H9 (cell line): Measurements from ENCODE around the gene ARMH3. TPM values are rescaled to one million over a fixed set of nuclear protein-coding genes. Genes with fewer than 3 reads are reported as not detected.

ENCODE experiments used
- DNase-seq: peaks from one replicate; pipeline ENCODE4 v3.0.0-alpha.2; 2017
- H2AFZ ChIP-seq: one replicate; pipeline ENCODE4 v1.6.1; 2013; ENCODE audit warnings: mild to moderate bottlenecking, low read length, control low read depth, moderate library complexity
- H2AK5ac ChIP-seq: 2 replicates; pipeline ENCODE4 v1.6.1; 2013; ENCODE audit warnings: low read length, control low read depth, mixed read lengths; ENCODE audit not compliant: insufficient read length
- H2BK120ac ChIP-seq: one replicate; pipeline ENCODE4 v1.6.1; 2013; ENCODE audit warnings: low read depth, mild to moderate bottlenecking, low read length, control low read depth, inconsistent platforms; ENCODE audit not compliant: poor library complexity, severe bottlenecking
- H2BK12ac ChIP-seq: 2 replicates; pipeline ENCODE4 v1.6.1; 2013; ENCODE audit warnings: low read length, control low read depth, mixed read lengths, low read depth; ENCODE audit not compliant: insufficient read length
- H2BK15ac ChIP-seq: 2 replicates; pipeline ENCODE4 v1.6.1; 2013; ENCODE audit warnings: low read depth, low read length, control low read depth
- H2BK20ac ChIP-seq: one replicate; pipeline ENCODE4 v1.6.1; 2013; ENCODE audit warnings: low read depth, mild to moderate bottlenecking, low read length, control low read depth, inconsistent platforms; ENCODE audit not compliant: poor library complexity, severe bottlenecking
- H2BK5ac ChIP-seq: 2 replicates; pipeline ENCODE4 v1.6.1; 2013; ENCODE audit warnings: low read length, control low read depth, mixed read lengths; ENCODE audit not compliant: insufficient read length
- H3K14ac ChIP-seq: 2 replicates; pipeline ENCODE4 v1.6.1; 2013; ENCODE audit warnings: low read length, control low read depth; ENCODE audit not compliant: insufficient read depth
- H3K18ac ChIP-seq: 2 replicates; pipeline ENCODE4 v1.6.1; 2013; ENCODE audit warnings: low read depth, mild to moderate bottlenecking, mixed read lengths, low read length, control low read depth; ENCODE audit not compliant: insufficient read length
- H3K23ac ChIP-seq: 2 replicates; pipeline ENCODE4 v1.6.1; 2013; ENCODE audit warnings: low read length, control low read depth, mixed read lengths, low read depth; ENCODE audit not compliant: insufficient read length
- H3K23me2 ChIP-seq: 2 replicates; pipeline ENCODE4 v1.6.1; 2013; ENCODE audit warnings: low read depth, mild to moderate bottlenecking, mixed read lengths, low read length, control low read depth; ENCODE audit not compliant: insufficient read length, poor library complexity, severe bottlenecking
- H3K27ac ChIP-seq: 2 replicates; pipeline ENCODE4 v1.5.1; 2013; ENCODE audit warnings: low read length, control low read depth, mixed read lengths, low read depth; ENCODE audit not compliant: insufficient read length
- H3K27me3 ChIP-seq: 2 replicates; pipeline ENCODE4 v1.6.1; 2013; ENCODE audit warnings: low read length, control low read depth, inconsistent platforms; ENCODE audit not compliant: insufficient read depth
- H3K4ac ChIP-seq: 2 replicates; pipeline ENCODE4 v1.6.1; 2013; ENCODE audit warnings: low read depth, mild to moderate bottlenecking, control low read depth, inconsistent platforms, low read length, moderate library complexity
- H3K4me1 ChIP-seq: 2 replicates; pipeline ENCODE4 v1.6.1; 2013; ENCODE audit warnings: low read length, control low read depth, inconsistent platforms; ENCODE audit not compliant: insufficient read depth
- H3K4me2 ChIP-seq: 2 replicates; pipeline ENCODE4 v1.6.1; 2013; ENCODE audit warnings: low read length, control low read depth, mixed read lengths; ENCODE audit not compliant: insufficient read length, insufficient read depth
- H3K56ac ChIP-seq: 2 replicates; pipeline ENCODE4 v1.6.1; 2013; ENCODE audit warnings: low read depth, mild to moderate bottlenecking, mixed read lengths, low read length, control low read depth; ENCODE audit not compliant: insufficient read length
- H3K79me1 ChIP-seq: 2 replicates; pipeline ENCODE4 v1.6.1; 2013; ENCODE audit warnings: low read depth, mild to moderate bottlenecking, moderate library complexity, low read length, control low read depth, inconsistent platforms; ENCODE audit not compliant: insufficient read depth, poor library complexity, severe bottlenecking
- H3K79me2 ChIP-seq: 2 replicates; pipeline ENCODE4 v1.6.1; 2013; ENCODE audit warnings: low read length, control low read depth, inconsistent platforms; ENCODE audit not compliant: insufficient read depth
- H3K9ac ChIP-seq: 2 replicates; pipeline ENCODE4 v1.6.1; 2013; ENCODE audit warnings: low read length, control low read depth, mixed read lengths; ENCODE audit not compliant: insufficient read length; ENCODE audit errors: extremely low read depth
- H3K9me3 ChIP-seq: one replicate; pipeline ENCODE4 v1.6.1; 2013; ENCODE audit warnings: low read depth, low read length, inconsistent platforms; ENCODE audit not compliant: control insufficient read depth
- H3T11ph ChIP-seq: one replicate; pipeline ENCODE4 v1.6.1; 2013; ENCODE audit warnings: mild to moderate bottlenecking, low read length, control low read depth, inconsistent platforms
- H4K20me1 ChIP-seq: one replicate; pipeline ENCODE4 v1.6.1; 2013; ENCODE audit not compliant: control insufficient read depth, insufficient read length, insufficient read depth
- H4K5ac ChIP-seq: 2 replicates; pipeline ENCODE4 v1.6.1; 2013; ENCODE audit warnings: low read depth, mild to moderate bottlenecking, mixed read lengths, low read length, control low read depth; ENCODE audit not compliant: insufficient read length
- H4K8ac ChIP-seq: replicated peaks from 2 replicates; pipeline ENCODE4 v1.6.1; 2013; ENCODE audit warnings: low read length, control low read depth, mixed read lengths, low read depth; ENCODE audit not compliant: insufficient read length
- H4K91ac ChIP-seq: 2 replicates; pipeline ENCODE4 v1.6.1; 2013; ENCODE audit warnings: low read depth, mild to moderate bottlenecking, moderate library complexity, mixed read lengths, low read length, control low read depth; ENCODE audit not compliant: insufficient read length
- H3K27ac Mint-ChIP-seq, 3 experiments: 2 replicates in 2 of 3; 3 replicates in 1 of 3; pipeline ENCODE4 v1.8.0; 2020 to 2021; ENCODE audit warnings: mixed read lengths in 3 of 3, mild to moderate bottlenecking in 1 of 3, moderate library complexity in 1 of 3
- H3K27me3 Mint-ChIP-seq: 2 replicates; pipeline ENCODE4 v1.8.0; 2021; ENCODE audit warnings: low read depth, mild to moderate bottlenecking, moderate library complexity, mixed read lengths
- H3K36me3 Mint-ChIP-seq, 3 experiments: 2 replicates in 2 of 3; 3 replicates in 1 of 3; pipeline ENCODE4 v1.8.0; 2020 to 2021; ENCODE audit warnings: low read depth in 3 of 3, mixed read lengths in 3 of 3; ENCODE audit not compliant: insufficient read depth in 1 of 3
- H3K4me1 Mint-ChIP-seq, 2 experiments: 2 replicates each; pipeline ENCODE4 v1.8.0; 2020; ENCODE audit warnings: mixed read lengths in 2 of 2
- H3K4me3 Mint-ChIP-seq, 2 experiments: 2 replicates in 1 of 2; 3 replicates in 1 of 2; pipeline ENCODE4 v1.8.0; 2020 to 2021; ENCODE audit warnings: mild to moderate bottlenecking in 2 of 2, mixed read lengths in 2 of 2, moderate library complexity in 1 of 2
- H3K9me3 Mint-ChIP-seq, 2 experiments: 2 replicates in 1 of 2; 3 replicates in 1 of 2; pipeline ENCODE4 v1.8.0; 2020; ENCODE audit warnings: mild to moderate bottlenecking in 2 of 2, mixed read lengths in 2 of 2, moderate library complexity in 1 of 2
- CTCF ChIP-seq: fragments of 200-600 bp; sonication (generic); conservative IDR thresholded peaks from 3 replicates; pipeline ENCODE4 v1.8.0; 2021; ENCODE audit warnings: antibody characterized with exemption, mild to moderate bottlenecking
- WGBS: extraction: QIAGEN DNeasy Blood & Tissue Kit; methylation state at CpG from one replicate; pipeline ENCODE4 v1.1.7; 2013; ENCODE audit warnings: missing lambda C conversion rate, low lambda C conversion rate, mixed read lengths; ENCODE audit not compliant: insufficient read length; ENCODE audit errors: extremely low coverage; 5-methylcytosine and 5-hydroxymethylcytosine counted together
- total RNA-seq: library from RNA; stranded (reverse); gene quantifications from 2 replicates; pipeline ENCODE4 v1.2.1, GENCODE V29; 2021

Gene ARMH3
- total RNA-seq, 1 experiment from 2014 or later, result 20.4 TPM

- H3K56ac ChIP-seq, result no peak overlapping the region
- no peaks in the 10 kb centered on the region for H4K20me1 ChIP-seq
- no peak overlapping the region for H4K91ac ChIP-seq
- H4K5ac ChIP-seq, result no peak overlapping the region
- no peak overlapping the region for H3K4ac ChIP-seq
- no peak overlapping the region for H2AFZ ChIP-seq
- peaks cover 3% of the 10 kb centered on the region for H3K79me1 ChIP-seq
- no peak overlapping the region; the same call in 1 of the 2 replicates for H3K14ac ChIP-seq
- no peak overlapping the region for H2BK12ac ChIP-seq
- H3K79me2 ChIP-seq, result no peaks in the 10 kb centered on the region; the same call in 1 of the 2 replicates
- H3K23me2 ChIP-seq, result peaks cover 9% of the 10 kb centered on the region
- H3K4me2 ChIP-seq, result peak overlapping the region; percentile 82
- H3K23ac ChIP-seq, result no peak overlapping the region
- H3K4me3 Mint-ChIP-seq, result peak overlapping the region; percentile 76 to 86
- no peak overlapping the region for H3K27ac ChIP-seq
- no peak for DNase-seq
- H2BK5ac ChIP-seq, result no peak overlapping the region
- no peak overlapping the region for H4K8ac ChIP-seq
- H3K18ac ChIP-seq, result no peak overlapping the region
- no peak overlapping the region for H3T11ph ChIP-seq
- no peaks in the 10 kb centered on the region for H3K9me3 Mint-ChIP-seq
- H3K9ac ChIP-seq, result no peak overlapping the region
- H3K27ac Mint-ChIP-seq, result peak overlapping the region in 1 of 3 experiments; percentile 55; a peak in 1 of 7 replicates
- H2BK15ac ChIP-seq, result no peak overlapping the region
- no peaks in the 10 kb centered on the region for H3K27me3 ChIP-seq
- no peaks in the 10 kb centered on the region for H3K9me3 ChIP-seq
- WGBS, result no CpG with 5 or more reads among the region's 16 CpGs
- no peaks in the 10 kb centered on the region for H3K4me1 ChIP-seq
- no peak for TF ChIP-seq CTCF
- no peak overlapping the region for H2BK20ac ChIP-seq
- H2AK5ac ChIP-seq, result no peak overlapping the region
- H3K4me1 Mint-ChIP-seq, result peaks cover 15 to 17% of the 10 kb centered on the region in 2 experiments
- no peaks in the 10 kb centered on the region for H3K36me3 Mint-ChIP-seq
- H3K27me3 Mint-ChIP-seq, result peaks cover 18% of the 10 kb centered on the region
- no peak overlapping the region for H2BK120ac ChIP-seq
These were observed 10.6 kb upstream of the ARMH3 start for GRCh38 chr10:102066399-102067088.
